HepG2 (cell line): ENCODE measurements around the gene IL6ST. TPM values are rescaled to one million over a fixed set of nuclear protein-coding genes. Genes with fewer than 3 reads are reported as not detected.
A peak's percentile ranks its signal among the peaks of the same experiment; 100 is the strongest.

Experiments
- ARID5B ChIP-seq: IDR thresholded peaks from 2 replicates; pipeline ENCODE4 v1.4.0; 2020; ENCODE audit warnings: mild to moderate bottlenecking, missing genetic modification reagents
- ATF7-NPFF ChIP-seq: sonication (generic); formaldehyde crosslinking; IDR thresholded peaks from 2 replicates; pipeline ENCODE4 v1.8.1; 2023; ENCODE audit warnings: mild to moderate bottlenecking, low read depth, missing genetic modification reagents, moderate library complexity
- PITX1 ChIP-seq: sonication (generic); formaldehyde crosslinking; IDR thresholded peaks from 2 replicates; pipeline ENCODE4 v1.5.1; 2020; ENCODE audit warnings: mild to moderate bottlenecking, missing genetic modification reagents
- POGZ ChIP-seq: sonication (generic); formaldehyde crosslinking; IDR thresholded peaks from 2 replicates; pipeline ENCODE4 v1.4.0; 2020; ENCODE audit warnings: mild to moderate bottlenecking, missing genetic modification reagents
- SAP130 ChIP-seq: IDR thresholded peaks from 2 replicates; pipeline ENCODE4 v1.6.1; 2016; ENCODE audit warnings: low read depth
- ZNF329 ChIP-seq: sonication (generic); formaldehyde crosslinking; IDR thresholded peaks from 2 replicates; pipeline ENCODE4 v1.9.0; 2021; ENCODE audit warnings: low read depth, mild to moderate bottlenecking, missing genetic modification reagents
- ZNF407 ChIP-seq: sonication (generic); formaldehyde crosslinking; IDR thresholded peaks from one replicate; pipeline ENCODE4 v1.5.1; 2020; ENCODE audit warnings: mild to moderate bottlenecking, missing genetic modification reagents; ENCODE audit errors: not compliant biosample characterization
- ZNF598 ChIP-seq: sonication (generic); formaldehyde crosslinking; IDR thresholded peaks from 2 replicates; pipeline ENCODE4 v1.5.1; 2020; ENCODE audit warnings: mild to moderate bottlenecking, missing genetic modification reagents, borderline replicate concordance
- ZNF674 ChIP-seq: sonication (generic); formaldehyde crosslinking; IDR thresholded peaks from 2 replicates; pipeline ENCODE4 v1.5.0; 2020; ENCODE audit warnings: low read depth, mild to moderate bottlenecking, missing genetic modification reagents
- polyA plus RNA-seq, 8 experiments: library from polyadenylated mRNA; depleted of rRNA in 3 of 8; stranded (reverse) in 7 of 8; unstranded in 1 of 8; fragments of >200 nt; fragmentation: Illumina TruSeq in 4 of 8; extraction: Trizol in 4 of 8; gene quantifications; 2 replicates each; pipeline versions ENCODE4 v1.2.1 to v1.2.3, GENCODE V29; 2011 to 2016; ENCODE audit warnings: low read depth in 4 of 8, missing spikeins in 1 of 8, mixed read lengths in 1 of 8; ENCODE audit not compliant: insufficient read depth in 1 of 8
- total RNA-seq, 5 experiments: library from RNA; depleted of rRNA; stranded (reverse); fragments of >200 nt; fragmentation: Illumina TruSeq; extraction: Trizol; gene quantifications; 2 replicates each; pipeline ENCODE4 v1.2.3, GENCODE V29; 2016; ENCODE audit warnings: low read depth in 1 of 5
- TF ChIP-seq, protein P1 (sequence below): sonication (generic); formaldehyde crosslinking; IDR thresholded peaks from 2 replicates; pipeline ENCODE4 v1.4.0; 2020; ENCODE audit warnings: mild to moderate bottlenecking, missing genetic modification reagents
- TF ChIP-seq, protein P2 (sequence below): sonication (generic); formaldehyde crosslinking; IDR thresholded peaks from 2 replicates; pipeline ENCODE4 v1.4.0; 2020; ENCODE audit warnings: missing genetic modification reagents
- TF ChIP-seq, protein P3 (sequence below): sonication (generic); formaldehyde crosslinking; IDR thresholded peaks from 2 replicates; pipeline ENCODE4 v1.4.0; 2020; ENCODE audit warnings: mild to moderate bottlenecking, missing genetic modification reagents

Gene IL6ST
- total and polyA plus RNA-seq, 2 of the 13 experiments (the other 11 are each of a cell fraction or from before 2014, with no cell fraction given): 66.6 to 166 TPM

- TF ChIP-seq ATF7-NPFF (CRISPR knock-in tag) (peak; percentile 46), SAP130 (CRISPR knock-in tag) (peak; percentile 73; the same call in 1 of the 2 replicates), ZNF407 (CRISPR knock-in tag) (peak; percentile 51), ZNF329 (CRISPR knock-in tag) (peak; percentile 58; the same call in 1 of the 2 replicates), ARID5B (no peak), PITX1 (CRISPR knock-in tag) (no peak), ZNF598 (CRISPR knock-in tag) (no peak), POGZ (CRISPR knock-in tag) (no peak), ZNF674 (no peak)
- TF ChIP-seq, protein P1, sequence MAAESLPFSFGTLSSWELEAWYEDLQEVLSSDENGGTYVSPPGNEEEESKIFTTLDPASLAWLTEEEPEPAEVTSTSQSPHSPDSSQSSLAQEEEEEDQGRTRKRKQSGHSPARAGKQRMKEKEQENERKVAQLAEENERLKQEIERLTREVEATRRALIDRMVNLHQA: no peak
- TF ChIP-seq, protein P2, sequence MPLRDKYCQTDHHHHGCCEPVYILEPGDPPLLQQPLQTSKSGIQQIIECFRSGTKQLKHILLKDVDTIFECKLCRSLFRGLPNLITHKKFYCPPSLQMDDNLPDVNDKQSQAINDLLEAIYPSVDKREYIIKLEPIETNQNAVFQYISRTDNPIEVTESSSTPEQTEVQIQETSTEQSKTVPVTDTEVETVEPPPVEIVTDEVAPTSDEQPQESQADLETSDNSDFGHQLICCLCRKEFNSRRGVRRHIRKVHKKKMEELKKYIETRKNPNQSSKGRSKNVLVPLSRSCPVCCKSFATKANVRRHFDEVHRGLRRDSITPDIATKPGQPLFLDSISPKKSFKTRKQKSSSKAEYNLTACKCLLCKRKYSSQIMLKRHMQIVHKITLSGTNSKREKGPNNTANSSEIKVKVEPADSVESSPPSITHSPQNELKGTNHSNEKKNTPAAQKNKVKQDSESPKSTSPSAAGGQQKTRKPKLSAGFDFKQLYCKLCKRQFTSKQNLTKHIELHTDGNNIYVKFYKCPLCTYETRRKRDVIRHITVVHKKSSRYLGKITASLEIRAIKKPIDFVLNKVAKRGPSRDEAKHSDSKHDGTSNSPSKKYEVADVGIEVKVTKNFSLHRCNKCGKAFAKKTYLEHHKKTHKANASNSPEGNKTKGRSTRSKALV (CRISPR knock-in tag): no peak
- TF ChIP-seq, protein P3, sequence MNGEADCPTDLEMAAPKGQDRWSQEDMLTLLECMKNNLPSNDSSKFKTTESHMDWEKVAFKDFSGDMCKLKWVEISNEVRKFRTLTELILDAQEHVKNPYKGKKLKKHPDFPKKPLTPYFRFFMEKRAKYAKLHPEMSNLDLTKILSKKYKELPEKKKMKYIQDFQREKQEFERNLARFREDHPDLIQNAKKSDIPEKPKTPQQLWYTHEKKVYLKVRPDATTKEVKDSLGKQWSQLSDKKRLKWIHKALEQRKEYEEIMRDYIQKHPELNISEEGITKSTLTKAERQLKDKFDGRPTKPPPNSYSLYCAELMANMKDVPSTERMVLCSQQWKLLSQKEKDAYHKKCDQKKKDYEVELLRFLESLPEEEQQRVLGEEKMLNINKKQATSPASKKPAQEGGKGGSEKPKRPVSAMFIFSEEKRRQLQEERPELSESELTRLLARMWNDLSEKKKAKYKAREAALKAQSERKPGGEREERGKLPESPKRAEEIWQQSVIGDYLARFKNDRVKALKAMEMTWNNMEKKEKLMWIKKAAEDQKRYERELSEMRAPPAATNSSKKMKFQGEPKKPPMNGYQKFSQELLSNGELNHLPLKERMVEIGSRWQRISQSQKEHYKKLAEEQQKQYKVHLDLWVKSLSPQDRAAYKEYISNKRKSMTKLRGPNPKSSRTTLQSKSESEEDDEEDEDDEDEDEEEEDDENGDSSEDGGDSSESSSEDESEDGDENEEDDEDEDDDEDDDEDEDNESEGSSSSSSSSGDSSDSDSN (CRISPR knock-in tag): peak; percentile 75; the same call in 1 of the 2 replicates
Measured at GRCh38 chr5:55994495-55994997, at the start of gene IL6ST (continued).
